Type B pancreatic cell (in vitro differentiated cells): ENCODE results near the gene BLOC1S2. TPM values are rescaled to one million over a fixed set of nuclear protein-coding genes. Genes with fewer than 3 reads are reported as not detected.

ENCODE experiments used
- DNase-seq: peaks from one replicate; pipeline ENCODE4 v3.0.0; 2021; ENCODE audit warnings: mixed read lengths; ENCODE audit not compliant: unreplicated experiment; ENCODE audit errors: extremely low spot score
- H3K27ac Mint-ChIP-seq: 2 replicates; pipeline ENCODE4 v1.8.0; 2021; ENCODE audit warnings: mild to moderate bottlenecking, mixed read lengths
- H3K27me3 Mint-ChIP-seq: 2 replicates; pipeline ENCODE4 v1.8.0; 2021; ENCODE audit warnings: mixed read lengths
- H3K36me3 Mint-ChIP-seq: 2 replicates; pipeline ENCODE4 v1.8.0; 2021; ENCODE audit warnings: mixed read lengths
- H3K4me1 Mint-ChIP-seq: one replicate; pipeline ENCODE4 v1.8.0; 2021; ENCODE audit warnings: mixed read lengths; ENCODE audit not compliant: unreplicated experiment
- H3K4me3 Mint-ChIP-seq: 2 replicates; pipeline ENCODE4 v1.8.0; 2021; ENCODE audit warnings: mild to moderate bottlenecking, mixed read lengths
- H3K9me3 Mint-ChIP-seq: 2 replicates; pipeline ENCODE4 v1.8.0; 2021; ENCODE audit warnings: mixed read lengths
- CTCF ChIP-seq: fragments of 200-600 bp; sonication (generic); conservative IDR thresholded peaks from 2 replicates; pipeline ENCODE4 v1.5.0; 2021; ENCODE audit warnings: antibody characterized with exemption, mild to moderate bottlenecking
- total RNA-seq: library from RNA; stranded (reverse); gene quantifications from 2 replicates; pipeline ENCODE4 v1.2.1, GENCODE V29; 2021; ENCODE audit warnings: low replicate concordance

The BLOC1S2 gene
- total RNA-seq, 1 donor from 2014 or later: 39.5 TPM

- no peak overlapping the region for H3K27ac Mint-ChIP-seq
- no peaks in the 10 kb centered on the region for H3K36me3 Mint-ChIP-seq
- DNase-seq: no peak
- no peaks in the 10 kb centered on the region for H3K4me1 Mint-ChIP-seq
- H3K9me3 Mint-ChIP-seq: no peaks in the 10 kb centered on the region
- no peak overlapping the region for H3K4me3 Mint-ChIP-seq
- peaks cover 85% of the 10 kb centered on the region for H3K27me3 Mint-ChIP-seq
- no peak for TF ChIP-seq CTCF
These were observed 41.7 kb upstream of the BLOC1S2 start for GRCh38 chr10:100328198-100328597.

- Mint-ChIP-seq H3K4me1 (no peaks in the 10 kb centered on the region), H3K4me3 (no peak overlapping the region), H3K27ac (no peak overlapping the region), H3K9me3 (no peaks in the 10 kb centered on the region), H3K27me3 (peaks cover 83% of the 10 kb centered on the region), H3K36me3 (no peaks in the 10 kb centered on the region)
- TF ChIP-seq CTCF: no peak
- no peak for DNase-seq
These were observed 41.2 kb upstream of the BLOC1S2 start for GRCh38 chr10:100327718-100328009.

GRCh38 chr10:100327007-100327717, 40.7 kb upstream of the BLOC1S2 start:
- H3K36me3 Mint-ChIP-seq: no peaks in the 10 kb centered on the region
- no peak overlapping the region for H3K4me3 Mint-ChIP-seq
- no peak overlapping the region for H3K27ac Mint-ChIP-seq
- H3K4me1 Mint-ChIP-seq: no peaks in the 10 kb centered on the region
- H3K9me3 Mint-ChIP-seq: no peaks in the 10 kb centered on the region
- TF ChIP-seq CTCF: no peak
- no peak for DNase-seq
- H3K27me3 Mint-ChIP-seq: peaks cover 82% of the 10 kb centered on the region

- DNase-seq: no peak
- Mint-ChIP-seq H3K27ac (no peak overlapping the region), H3K4me1 (no peaks in the 10 kb centered on the region), H3K4me3 (no peak overlapping the region), H3K9me3 (no peaks in the 10 kb centered on the region), H3K36me3 (no peaks in the 10 kb centered on the region), H3K27me3 (peaks cover 69% of the 10 kb centered on the region)
- TF ChIP-seq CTCF: no peak
These were observed 38.7 kb upstream of the BLOC1S2 start for GRCh38 chr10:100325158-100325557.

- no peak for TF ChIP-seq CTCF
- DNase-seq: no peak
- H3K36me3 Mint-ChIP-seq: no peaks in the 10 kb centered on the region
- H3K4me3 Mint-ChIP-seq: no peak overlapping the region
- H3K27ac Mint-ChIP-seq: no peak overlapping the region
- H3K4me1 Mint-ChIP-seq: no peaks in the 10 kb centered on the region
- peaks cover 52% of the 10 kb centered on the region for H3K27me3 Mint-ChIP-seq
- H3K9me3 Mint-ChIP-seq: no peaks in the 10 kb centered on the region
These were observed 33.4 kb upstream of the BLOC1S2 start for GRCh38 chr10:100319707-100320402.
